ENCODE measurements around the gene MLLT3.

Gene MLLT3

DNA sequence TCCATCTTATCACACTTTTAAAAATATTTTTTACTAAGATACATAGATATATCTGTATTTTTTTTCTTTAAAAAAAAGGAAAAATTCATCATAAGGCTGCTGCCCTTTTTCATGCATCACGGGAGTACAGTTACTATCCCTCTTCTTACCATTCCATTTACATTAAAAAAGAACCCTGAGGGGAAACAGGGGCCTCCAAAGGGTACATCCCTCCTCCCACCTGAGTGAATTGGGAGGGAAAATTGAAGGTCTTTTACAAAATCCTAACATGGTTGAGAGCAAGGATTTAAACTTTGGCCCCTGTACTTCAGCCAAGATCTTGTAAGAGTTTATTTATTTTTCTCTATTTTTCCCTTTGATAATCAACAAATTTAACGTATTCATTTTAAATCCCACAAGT lies 319.2 kb downstream of the MLLT3 start:
- no peak for DNase-seq (ENCODE audit: low spot score)

GRCh38 chr9:20302197-20302596 lies 320.1 kb downstream of the MLLT3 start:
- DNase-seq (ENCODE audit: low spot score): no peak

DNA sequence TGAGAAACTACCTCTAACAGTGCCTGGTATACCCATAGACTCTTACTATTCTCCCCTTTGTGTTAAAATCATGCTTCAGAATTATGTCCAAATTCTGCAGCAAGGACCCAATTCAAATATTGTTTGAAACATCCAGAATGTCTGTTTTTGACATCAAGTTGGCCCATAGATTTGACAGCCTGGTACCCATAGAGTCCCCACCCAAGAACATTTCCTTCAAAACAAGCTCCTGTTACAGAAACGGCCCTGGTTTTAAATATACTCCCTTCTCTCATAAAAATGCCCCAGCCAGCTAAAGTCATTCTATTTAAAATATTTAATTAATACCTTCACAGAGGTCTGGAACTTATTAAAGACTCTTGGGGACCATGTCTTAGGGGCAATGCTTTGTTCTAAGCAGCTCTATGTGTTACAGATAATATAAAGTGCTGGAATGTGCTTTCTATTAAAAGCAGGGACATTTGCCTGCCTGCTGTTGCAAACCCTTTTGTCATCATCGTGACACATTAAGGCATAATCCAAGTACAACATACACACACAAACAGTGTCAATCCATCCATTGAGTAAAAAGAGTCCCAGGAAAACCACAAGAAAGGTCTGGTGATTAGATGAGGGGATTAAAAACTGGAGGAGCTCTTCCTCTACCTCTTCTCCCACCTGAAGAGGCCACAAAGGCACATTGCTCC lies 321.7 kb downstream of the MLLT3 start:
- no peak for DNase-seq (ENCODE audit: low spot score)

- DNase-seq (ENCODE audit: low spot score): no peak
These were observed 324.6 kb downstream of the MLLT3 start for GRCh38 chr9:20297646-20298084.

GRCh38 chr9:20295555-20295954 lies 326.7 kb downstream of the MLLT3 start:
- no peak for DNase-seq (ENCODE audit: low spot score)

- DNase-seq (ENCODE audit: low spot score): no peak
These were observed 328.1 kb downstream of the MLLT3 start for GRCh38 chr9:20294046-20294750.

DNA sequence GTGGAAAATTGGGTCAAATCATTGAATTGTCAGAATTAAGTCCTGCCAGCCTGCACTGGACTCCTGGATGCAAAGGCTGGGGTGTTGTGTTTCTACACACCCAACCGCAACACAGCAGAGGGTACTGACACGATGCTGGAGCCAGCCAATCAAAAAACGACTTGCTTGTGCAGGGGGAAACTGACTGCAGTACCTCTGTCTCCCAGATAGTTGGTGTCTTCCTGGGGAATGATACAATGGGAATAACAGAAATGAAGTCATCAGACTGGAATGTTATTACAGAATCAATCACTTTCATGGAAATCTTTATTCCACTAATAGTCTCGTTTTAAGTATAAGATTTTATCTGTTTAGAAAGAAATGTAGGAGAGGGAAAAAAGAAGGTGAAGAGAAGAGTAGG lies 330.3 kb downstream of the MLLT3 start:
- DNase-seq (ENCODE audit: low spot score): no peak
